NCI-H2029 (cell line): ENCODE data around the gene CDH23.

Source experiments
- DNase-seq: peaks from one replicate; lab custom pipeline; 2025; lab: John Stamatoyannopoulos, UW

CDH23 gene

GRCh38 chr10:71606257-71607081 is 209.7 kb downstream of the CDH23 start:
- no peak for DNase-seq

DNA sequence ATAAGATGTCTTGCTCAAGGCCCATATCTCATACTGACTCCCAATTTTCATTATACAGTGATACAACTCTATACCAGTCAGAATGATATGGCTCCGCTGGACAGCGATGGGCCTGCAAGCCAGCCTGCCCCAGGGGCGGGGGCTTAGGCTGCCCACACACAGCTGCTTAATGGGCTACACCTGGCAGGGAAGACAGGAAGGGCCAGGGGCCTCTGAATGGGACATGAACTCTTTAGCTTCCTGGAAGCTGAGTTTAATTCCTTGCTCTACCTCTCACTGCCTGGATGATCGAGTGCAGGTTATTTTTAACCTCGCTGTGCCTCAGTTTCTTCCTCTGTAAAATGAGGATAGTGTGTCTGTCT is 210.3 kb downstream of the CDH23 start:
- no peak for DNase-seq

- DNase-seq, result peak; percentile 15
Observed at GRCh38 chr10:71608819-71609768, 212.4 kb downstream of the CDH23 start.

- DNase-seq, result no peak
Observed at GRCh38 chr10:71610651-71611050, 213.9 kb downstream of the CDH23 start.

DNA sequence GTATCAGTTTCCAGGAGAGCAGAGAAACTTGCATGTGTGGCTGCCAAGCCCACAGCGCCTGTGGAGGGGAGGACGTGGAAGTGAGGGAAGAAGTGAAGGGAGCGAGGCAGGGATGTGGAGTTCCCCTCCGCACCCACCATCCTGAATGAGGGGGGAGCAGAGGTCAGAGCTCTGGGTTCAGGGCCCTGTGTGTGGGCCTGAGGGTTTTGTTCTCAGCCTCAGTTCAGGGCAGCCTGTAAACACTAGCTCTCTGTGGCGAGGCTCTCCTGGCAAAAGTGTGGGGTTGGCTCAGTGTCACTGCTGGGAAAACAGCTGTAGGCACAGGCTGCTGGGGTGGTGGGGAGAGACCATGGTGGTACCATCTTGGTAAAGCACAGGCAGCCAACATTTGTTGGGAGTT is 214.4 kb downstream of the CDH23 start:
- no peak for DNase-seq

DNA sequence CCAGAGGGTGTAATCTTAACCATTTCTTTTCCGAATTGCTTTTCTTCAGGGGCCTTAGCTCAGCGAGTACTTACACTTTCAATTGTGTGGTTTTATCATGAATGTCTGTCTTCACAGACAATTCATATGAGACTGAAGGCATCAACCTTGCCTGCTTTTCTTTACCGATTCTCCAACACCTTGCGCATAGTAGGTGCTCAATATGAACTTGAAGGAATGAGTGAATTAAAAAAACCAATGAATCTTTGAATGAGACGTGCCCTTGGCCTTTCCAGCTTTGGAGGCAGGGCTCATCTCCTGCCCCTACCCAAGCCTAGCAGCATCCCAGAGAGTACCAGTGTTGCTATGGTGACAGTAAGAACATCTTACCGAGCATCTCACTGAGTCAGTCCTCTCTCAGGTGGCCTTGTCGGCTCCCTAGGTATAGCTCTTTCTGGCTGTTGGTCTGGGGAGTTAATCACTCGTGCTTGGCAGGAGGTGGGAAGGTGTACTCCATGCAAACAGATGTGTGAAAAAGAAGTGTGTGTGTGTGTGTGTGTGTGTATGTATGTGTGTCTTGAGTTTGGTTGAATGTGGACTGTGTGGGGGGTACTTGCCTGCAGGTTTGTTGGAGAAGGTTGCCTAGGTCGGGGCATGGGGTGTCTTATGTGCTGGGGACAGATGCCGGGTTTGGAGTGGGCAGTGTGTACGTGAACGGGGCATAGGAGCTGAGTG is 215.1 kb downstream of the CDH23 start:
- no peak for DNase-seq

GRCh38 chr10:71613261-71613777 is 216.6 kb downstream of the CDH23 start:
- no peak for DNase-seq

DNA sequence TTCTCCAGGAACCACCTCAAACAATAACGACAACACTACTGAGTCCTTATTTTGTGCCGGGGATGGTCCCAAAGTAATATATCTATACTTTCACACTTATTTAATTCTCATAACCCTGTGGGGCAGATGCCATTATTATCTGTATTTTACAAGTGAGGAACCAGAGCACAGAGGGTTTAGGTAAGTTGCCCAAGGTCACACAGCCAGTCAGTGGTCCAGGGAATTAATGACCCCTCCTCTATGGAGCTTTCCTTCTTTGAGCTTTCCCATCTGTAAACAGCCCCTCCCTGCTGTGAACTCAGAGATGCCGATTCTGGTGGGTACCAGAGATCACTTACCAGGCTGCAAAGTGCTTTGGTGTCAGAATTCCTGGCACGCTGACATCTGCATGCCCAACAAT is 217.2 kb downstream of the CDH23 start:
- DNase-seq, result no peak

DNA sequence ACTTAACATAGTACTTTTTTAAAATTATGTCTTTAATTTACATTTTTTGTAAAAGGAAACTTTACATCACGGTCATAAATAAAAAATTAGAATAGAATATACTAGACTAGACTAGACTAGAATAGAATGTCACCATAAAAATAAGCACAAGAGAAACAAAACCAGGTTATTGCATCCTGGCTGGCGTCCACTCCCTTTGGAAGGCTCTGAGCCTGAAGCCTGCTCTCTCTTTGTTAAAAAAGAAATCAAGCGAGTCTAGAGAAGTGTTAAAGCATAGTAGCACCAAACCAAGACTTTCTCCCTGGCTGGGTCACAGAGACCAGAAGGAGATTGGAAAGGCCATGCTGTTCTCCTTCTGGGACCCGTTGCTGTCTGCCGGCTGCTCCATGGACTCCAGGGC is 218.2 kb downstream of the CDH23 start:
- DNase-seq, result no peak

DNA sequence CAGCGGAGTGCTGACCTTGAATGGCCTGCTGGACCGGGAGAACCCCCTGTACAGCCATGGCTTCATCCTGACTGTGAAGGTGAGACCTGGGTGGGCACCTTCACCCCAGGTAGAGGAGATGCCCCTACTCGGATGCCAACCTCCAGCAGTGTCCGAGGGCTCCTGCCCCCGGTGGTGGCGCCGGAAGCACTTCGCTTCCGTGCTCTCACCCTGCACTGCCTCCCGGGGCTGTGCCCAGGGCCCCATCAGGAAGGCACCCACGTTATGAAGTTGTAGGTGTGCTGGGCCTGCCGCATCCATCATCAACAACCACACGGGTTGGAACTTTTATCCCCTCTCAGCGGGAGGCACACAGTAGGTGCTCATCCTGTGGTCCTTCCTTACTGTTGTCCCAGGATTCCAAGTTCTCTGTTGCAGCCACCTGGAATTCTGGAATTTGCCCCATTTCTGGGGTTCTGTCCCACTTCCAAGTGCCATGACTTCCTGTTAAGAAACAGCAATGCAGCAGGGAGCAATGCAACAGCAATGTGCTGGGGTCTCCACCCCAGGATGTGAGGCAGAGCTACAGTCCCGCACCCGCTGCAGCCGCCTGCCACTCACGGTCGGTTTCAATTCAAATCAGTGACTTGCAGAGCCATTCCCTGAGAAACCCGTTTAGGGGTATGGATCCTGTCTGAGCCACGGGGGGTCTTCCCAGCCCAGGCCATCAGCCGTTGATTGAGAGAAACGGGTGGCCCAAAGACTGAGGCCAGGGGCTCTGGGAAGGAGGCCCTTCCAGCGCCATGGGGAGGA is 219.0 kb downstream of the CDH23 start:
- no peak for DNase-seq

DNA sequence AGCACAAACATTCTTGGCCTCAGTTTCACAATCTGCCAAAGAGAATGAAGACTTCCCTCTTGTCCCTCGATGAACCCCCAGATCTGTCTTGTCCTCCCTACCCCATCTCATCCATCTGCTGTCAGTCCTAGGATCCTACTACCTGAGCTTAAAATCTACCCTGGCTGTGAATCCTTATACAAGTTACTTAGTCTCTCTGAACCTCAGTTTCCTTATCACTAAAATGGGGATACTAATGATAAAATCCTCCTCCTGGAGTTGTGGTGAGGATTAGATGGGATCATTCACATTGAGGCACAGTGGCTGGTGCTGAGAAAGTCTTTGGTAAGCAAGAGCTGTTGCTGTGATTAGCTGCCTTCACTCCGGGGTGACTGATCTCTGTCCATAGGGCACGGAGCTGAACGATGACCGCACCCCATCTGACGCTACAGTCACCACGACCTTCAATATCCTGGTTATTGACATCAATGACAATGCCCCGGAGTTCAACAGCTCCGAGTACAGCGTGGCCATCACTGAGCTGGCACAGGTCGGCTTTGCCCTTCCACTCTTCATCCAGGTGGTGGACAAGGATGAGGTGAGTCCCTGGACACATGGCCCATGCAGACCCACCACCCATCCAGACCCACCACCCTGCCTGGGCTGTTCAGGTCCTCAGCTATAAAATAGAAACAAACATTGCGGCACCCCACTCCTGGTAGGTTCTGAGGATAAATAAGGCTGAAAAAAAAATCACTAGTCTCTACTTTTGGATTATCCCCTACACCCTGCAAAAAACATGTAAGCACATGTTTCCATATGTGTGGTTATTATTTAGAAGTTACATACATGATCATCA is 220.3 kb downstream of the CDH23 start:
- no peak for DNase-seq

GRCh38 chr10:71618176-71618575 is 221.5 kb downstream of the CDH23 start:
- no peak for DNase-seq

DNA sequence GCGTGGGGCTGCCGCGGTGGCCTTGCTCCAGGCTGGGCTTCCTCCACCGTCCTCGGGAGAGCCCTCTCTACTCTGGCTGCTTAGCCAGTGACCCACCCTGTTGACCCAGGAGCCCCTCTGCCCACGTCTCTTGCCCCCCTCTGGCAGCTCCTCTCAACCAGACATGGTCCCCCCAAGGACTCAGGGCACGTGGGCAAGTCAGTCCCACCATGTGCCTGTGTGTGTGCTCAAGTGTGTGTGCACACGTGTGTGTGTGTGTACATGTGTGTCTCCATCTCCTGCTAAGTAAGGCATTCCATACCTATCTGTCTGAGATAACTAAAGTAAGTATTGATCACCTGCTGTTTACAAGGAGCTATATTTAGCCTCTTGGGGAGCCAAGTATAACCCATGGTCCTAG is 221.9 kb downstream of the CDH23 start:
- no peak for DNase-seq

DNA sequence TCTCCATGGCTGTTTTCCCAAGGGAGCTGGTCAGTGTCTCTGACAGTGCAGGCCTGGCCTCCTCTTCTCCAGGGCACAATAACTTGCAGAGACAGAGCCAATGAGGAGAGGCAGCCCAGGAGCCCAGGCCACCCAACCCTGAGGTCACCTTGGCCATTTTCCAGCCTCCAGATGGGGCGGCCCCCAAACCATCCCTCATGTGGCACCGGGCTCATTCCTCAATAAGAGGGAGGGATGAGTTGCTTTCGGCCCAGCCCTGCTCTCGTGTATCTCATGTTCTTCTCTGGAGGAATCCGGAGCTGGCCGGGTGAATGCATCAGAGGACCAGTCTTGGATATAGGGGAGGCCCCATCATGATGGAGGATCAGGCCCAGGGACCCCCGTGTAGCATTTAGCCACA is 223.9 kb downstream of the CDH23 start:
- DNase-seq, result no peak

DNA sequence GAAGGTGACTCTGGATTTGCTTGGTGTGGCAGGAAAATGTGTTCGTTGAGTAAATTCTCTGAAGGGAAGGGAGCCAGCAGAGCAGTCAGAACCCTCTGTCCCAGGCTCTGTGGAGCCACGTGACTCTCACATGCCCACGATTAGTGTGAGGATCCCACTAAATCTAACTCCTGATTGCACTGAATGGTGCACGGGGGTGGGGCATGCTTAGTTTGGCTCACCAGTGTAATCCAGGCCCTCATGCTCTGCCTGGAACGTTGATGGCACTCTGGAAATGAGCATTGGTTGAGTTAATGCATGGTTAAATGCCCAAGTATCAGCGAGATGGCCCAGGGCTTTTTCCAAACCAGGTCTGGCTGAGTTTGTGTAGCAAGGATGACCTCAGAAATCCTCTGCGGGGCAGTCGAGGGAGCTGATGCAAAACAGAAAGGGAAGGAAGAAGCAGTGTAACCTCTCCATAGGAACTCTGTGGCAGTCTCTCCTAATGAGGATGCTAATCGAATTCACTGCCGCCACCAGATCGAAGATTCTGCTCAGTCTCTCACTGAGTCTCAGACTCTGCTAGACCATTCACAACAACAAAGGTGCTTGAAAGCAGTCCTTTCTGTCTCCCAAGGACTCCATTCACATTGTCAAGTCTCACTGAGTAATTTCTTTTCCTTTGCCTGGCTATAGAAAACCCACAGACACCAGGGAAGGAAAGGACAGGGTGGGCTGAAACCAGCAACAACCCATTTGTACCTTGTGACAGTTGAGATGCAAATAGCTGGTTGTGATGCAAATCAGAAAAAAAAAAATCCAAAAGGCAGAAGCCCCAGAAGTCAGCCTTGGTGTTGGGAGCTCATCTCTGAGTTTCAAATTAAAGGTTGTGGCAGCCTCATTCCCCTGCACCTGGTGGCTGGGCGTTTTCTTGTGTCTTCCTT is 224.8 kb downstream of the CDH23 start:
- no peak for DNase-seq

DNA sequence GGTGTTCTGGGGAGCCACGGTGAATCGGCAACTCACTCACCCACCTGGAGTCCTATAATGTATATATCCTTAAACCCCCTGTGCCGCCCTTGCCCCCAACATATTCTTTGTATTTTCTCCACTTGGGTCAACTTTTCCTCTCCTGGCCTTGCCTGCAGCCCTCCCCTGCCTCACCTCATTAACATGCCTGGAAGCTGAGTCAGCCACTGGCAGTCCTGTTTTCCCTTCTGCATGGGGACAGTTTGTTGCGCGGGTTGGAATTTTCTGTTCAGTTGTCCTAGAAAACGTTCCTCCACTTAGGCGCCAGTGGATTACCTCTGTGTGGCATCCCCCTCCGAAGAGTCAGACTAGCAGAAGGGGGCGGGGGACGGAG is 225.4 kb downstream of the CDH23 start:
- DNase-seq, result no peak

DNA sequence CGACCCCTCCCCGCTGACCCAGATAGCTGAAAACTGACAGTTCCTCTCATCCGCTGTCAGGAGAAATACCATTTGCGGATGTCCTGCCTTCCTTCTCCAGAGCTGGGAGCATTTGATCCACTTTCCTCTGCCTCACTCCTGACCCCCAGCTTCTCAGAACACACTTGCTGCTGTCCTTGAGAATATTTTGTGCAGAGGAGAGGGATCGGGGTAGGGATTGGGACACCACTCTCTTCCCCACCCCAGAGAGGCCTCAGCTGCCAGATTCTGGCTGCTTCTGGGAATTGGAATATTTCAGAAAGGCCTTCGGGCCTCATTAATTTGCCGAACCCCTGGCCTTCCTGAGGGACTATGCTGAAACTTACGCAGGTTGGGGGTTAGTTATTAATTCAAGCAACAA is 225.9 kb downstream of the CDH23 start:
- no peak for DNase-seq

GRCh38 chr10:71623098-71623985 is 226.6 kb downstream of the CDH23 start:
- DNase-seq, result no peak

GRCh38 chr10:71623986-71624291 is 227.2 kb downstream of the CDH23 start:
- no peak for DNase-seq
